WTC11 (cell line): Measurements from ENCODE around the gene ZBTB25.

Source experiments
- AR ChIP-seq: fragments of 250-450 bp; sonication (Bioruptor Pico); IDR thresholded peaks from 2 replicates; pipeline ENCODE4 v1.9.0; 2021; ENCODE audit warnings: mild to moderate bottlenecking
- ATF1 ChIP-seq: sonication (generic); formaldehyde crosslinking; IDR thresholded peaks from 2 replicates; pipeline ENCODE4 v1.8.1; 2023; ENCODE audit warnings: mild to moderate bottlenecking, moderate library complexity, missing genetic modification reagents
- CTCF ChIP-seq: fragments of 200-600 bp; IDR thresholded peaks from 2 replicates; pipeline ENCODE4 v1.8.0; 2022; ENCODE audit warnings: antibody characterized with exemption
- ELF4 ChIP-seq: sonication (generic); formaldehyde crosslinking; IDR thresholded peaks from 2 replicates; pipeline ENCODE4 v1.8.1; 2022; ENCODE audit warnings: low read depth, mild to moderate bottlenecking, moderate library complexity, missing genetic modification reagents
- TCF7 ChIP-seq: sonication (generic); formaldehyde crosslinking; IDR thresholded peaks from 2 replicates; pipeline ENCODE4 v1.8.0; 2022; ENCODE audit warnings: mild to moderate bottlenecking, low read depth, missing genetic modification reagents, moderate library complexity
- USF1 ChIP-seq: sonication (generic); formaldehyde crosslinking; IDR thresholded peaks from 2 replicates; pipeline ENCODE4 v1.8.0; 2022; ENCODE audit warnings: mild to moderate bottlenecking, missing genetic modification reagents
- ZBTB21 ChIP-seq: sonication (generic); formaldehyde crosslinking; IDR thresholded peaks from 2 replicates; pipeline ENCODE4 v1.8.1; 2023; ENCODE audit warnings: mild to moderate bottlenecking, missing genetic modification reagents, borderline replicate concordance

GRCh38 chr14:64502887-64503433 is 678 bp downstream of the ZBTB25 start:
- TF ChIP-seq CTCF (no peak), USF1 (no peak), ZBTB21 (CRISPR knock-in tag) (no peak), TCF7 (CRISPR knock-in tag) (no peak), ELF4 (CRISPR knock-in tag) (no peak), AR (CRISPR knock-in tag) (no peak), ATF1 (CRISPR knock-in tag) (no peak)
